NCI-H446 treated with DMSO at 0.1 percent for 48 hours (cell line): ENCODE data around the gene AFAP1L1.
"Not testable (repeated sequence)": the region's sequence is repeated elsewhere in the genome, so short reads cannot be mapped to it uniquely, and the experiment has no call there.

Experiments
- DNase-seq: peaks from one replicate; lab custom pipeline; 2025; lab: John Stamatoyannopoulos, UW

The AFAP1L1 gene

GRCh38 chr5:149261246-149261645 is 10.4 kb upstream of the AFAP1L1 start:
- DNase-seq: no peak

GRCh38 chr5:149262315-149262714 is 9.3 kb upstream of the AFAP1L1 start:
- DNase-seq: no peak

GRCh38 chr5:149264439-149265067 is 7.1 kb upstream of the AFAP1L1 start:
- DNase-seq: no peak

GRCh38 chr5:149265068-149265465 is 6.6 kb upstream of the AFAP1L1 start:
- DNase-seq: no peak

GRCh38 chr5:149265597-149265996 is 6.1 kb upstream of the AFAP1L1 start:
- DNase-seq: no peak

GRCh38 chr5:149267241-149267973 is 4.3 kb upstream of the AFAP1L1 start:
- DNase-seq: no peak

GRCh38 chr5:149268928-149269557 is 2.6 kb upstream of the AFAP1L1 start:
- DNase-seq: peak; percentile 35

- no peak for DNase-seq
Measured at GRCh38 chr5:149271195-149271715, 404 bp upstream of the AFAP1L1 start.

GRCh38 chr5:149272781-149273180 is 1.1 kb downstream of the AFAP1L1 start:
- not testable (repeated sequence) for DNase-seq

- DNase-seq: no peak
Measured at GRCh38 chr5:149273237-149273636, 1.6 kb downstream of the AFAP1L1 start.

GRCh38 chr5:149273950-149274349 is 2.3 kb downstream of the AFAP1L1 start:
- no peak for DNase-seq

- no peak for DNase-seq
Measured at GRCh38 chr5:149274939-149275338, 3.3 kb downstream of the AFAP1L1 start.

- no peak for DNase-seq
Measured at GRCh38 chr5:149277801-149278200, 6.1 kb downstream of the AFAP1L1 start.

- DNase-seq: no peak
Measured at GRCh38 chr5:149278451-149279210, 7.0 kb downstream of the AFAP1L1 start.

GRCh38 chr5:149279661-149280060 is 8.0 kb downstream of the AFAP1L1 start:
- no peak for DNase-seq

- DNase-seq: no peak
Measured at GRCh38 chr5:149280124-149280523, 8.5 kb downstream of the AFAP1L1 start.

GRCh38 chr5:149280802-149281201 is 9.1 kb downstream of the AFAP1L1 start:
- DNase-seq: no peak

GRCh38 chr5:149282027-149282965 is 10.6 kb downstream of the AFAP1L1 start:
- no peak for DNase-seq

GRCh38 chr5:149282966-149283332 is 11.3 kb downstream of the AFAP1L1 start:
- no peak for DNase-seq

GRCh38 chr5:149283626-149284480 is 12.2 kb downstream of the AFAP1L1 start:
- DNase-seq: no peak
